ENCODE measurements around the gene UBXN11.

UBXN11 gene

GRCh38 chr1:26279456-26280332 is 26.7 kb downstream of the UBXN11 start, which contains the start of gene SH3BGRL3:
SH3BGRL3 (plus strand) TSS chr1:26280086; CDS start chr1:26280156, 70 bp downstream.
- TF ChIP-seq CTCF (IDR thresholded peaks at IDR 0.05; ENCODE audit: low read depth, low read length), result peak; percentile 77
- peak within 1 kb of the TSS; percentile 55 for H3K4me3 ChIP-seq (ENCODE audit: low read depth, low read length)
- DNase-seq, result peak; percentile 84
- H3K9me3 ChIP-seq (ENCODE audit: severe bottlenecking), result no peaks in the 10 kb centered on the region
- H3K27me3 ChIP-seq (ENCODE audit: insufficient read depth, low read depth, severe bottlenecking), result no peaks in the 10 kb centered on the region
- peak within 1 kb of the TSS; percentile 88 for H3K27ac ChIP-seq
- peaks cover 54% of the 10 kb centered on the region for H3K36me3 ChIP-seq

- peak; percentile 81 for DNase-seq
- Histone ChIP-seq H3K27me3 (ENCODE audit: insufficient read depth, low read depth, severe bottlenecking) (no peaks in the 10 kb centered on the region), H3K9me3 (ENCODE audit: severe bottlenecking) (no peaks in the 10 kb centered on the region), H3K36me3 (peaks cover 55% of the 10 kb centered on the region), H3K27ac (peak overlapping the region; percentile 88), H3K4me3 (ENCODE audit: low read depth, low read length) (peak overlapping the region; percentile 55)
- no peak for TF ChIP-seq CTCF (IDR thresholded peaks at IDR 0.05; ENCODE audit: low read depth, low read length)
Measured at GRCh38 chr1:26278724-26279455, 27.5 kb downstream of the UBXN11 start.

GRCh38 chr1:26278303-26278702 is 28.1 kb downstream of the UBXN11 start:
- TF ChIP-seq CTCF (IDR thresholded peaks at IDR 0.05; ENCODE audit: low read depth, low read length), result no peak
- peaks cover 58% of the 10 kb centered on the region for H3K36me3 ChIP-seq
- H3K4me3 ChIP-seq (ENCODE audit: low read depth, low read length), result no peak overlapping the region
- H3K9me3 ChIP-seq (ENCODE audit: severe bottlenecking), result no peaks in the 10 kb centered on the region
- no peaks in the 10 kb centered on the region for H3K27me3 ChIP-seq (ENCODE audit: insufficient read depth, low read depth, severe bottlenecking)
- no peak for DNase-seq
- H3K27ac ChIP-seq, result peak overlapping the region; percentile 88

DNA sequence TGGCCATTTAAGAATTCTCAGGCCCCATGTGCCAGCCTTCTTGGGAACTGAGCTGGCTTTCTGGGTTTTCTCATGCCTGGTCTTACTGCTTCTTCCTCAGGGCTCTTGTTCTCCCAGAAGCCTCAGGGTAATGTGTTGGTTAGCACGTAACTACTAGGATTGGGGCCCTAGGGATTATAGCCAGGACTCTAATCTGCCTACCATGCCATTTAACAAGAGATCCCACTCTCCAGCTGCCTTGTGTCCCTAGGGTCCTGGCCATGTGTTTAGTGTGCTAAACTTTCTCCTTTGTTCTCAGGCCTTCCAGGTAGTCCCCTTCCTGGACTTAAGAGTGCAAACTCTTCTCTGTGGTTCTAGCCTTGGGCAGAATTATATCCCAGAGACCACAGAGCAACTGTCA is 28.7 kb downstream of the UBXN11 start:
- H3K9me3 ChIP-seq (ENCODE audit: severe bottlenecking), result no peaks in the 10 kb centered on the region
- H3K27me3 ChIP-seq (ENCODE audit: insufficient read depth, low read depth, severe bottlenecking), result no peaks in the 10 kb centered on the region
- peak; percentile 43 for DNase-seq
- no peak overlapping the region for H3K4me3 ChIP-seq (ENCODE audit: low read depth, low read length)
- H3K27ac ChIP-seq, result peak overlapping the region; percentile 88
- no peak for TF ChIP-seq CTCF (IDR thresholded peaks at IDR 0.05; ENCODE audit: low read depth, low read length)
- H3K36me3 ChIP-seq, result peaks cover 64% of the 10 kb centered on the region

DNA sequence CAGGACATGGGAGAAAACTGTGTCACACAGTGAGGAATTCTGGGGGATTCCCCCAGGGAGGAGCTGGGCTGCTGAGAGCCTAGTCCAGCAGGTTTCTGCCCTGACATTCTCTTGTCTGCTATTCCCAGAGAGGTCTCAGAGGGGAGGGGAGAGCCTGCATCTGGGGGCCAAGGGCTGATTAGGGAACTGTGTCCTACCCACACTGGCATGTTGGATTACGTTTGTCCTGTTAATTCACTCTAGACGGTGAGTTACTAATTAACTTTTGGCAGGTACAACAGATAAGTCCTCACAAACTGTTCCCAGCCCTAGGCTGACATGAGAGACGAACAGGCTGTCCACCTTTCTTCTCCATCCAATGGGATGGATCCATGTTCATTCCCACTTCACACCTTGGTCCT is 29.2 kb downstream of the UBXN11 start:
- Histone ChIP-seq H3K4me3 (ENCODE audit: low read depth, low read length) (no peak overlapping the region), H3K9me3 (ENCODE audit: severe bottlenecking) (no peaks in the 10 kb centered on the region), H3K27ac (peak overlapping the region; percentile 88), H3K36me3 (peaks cover 66% of the 10 kb centered on the region), H3K27me3 (ENCODE audit: insufficient read depth, low read depth, severe bottlenecking) (no peaks in the 10 kb centered on the region)
- TF ChIP-seq CTCF (IDR thresholded peaks at IDR 0.05; ENCODE audit: low read depth, low read length), result no peak
- no peak for DNase-seq

Data from WERI-Rb-1 (cell line).